Breast epithelium (tissue), 4 donors: ENCODE measurements around the gene CLVS2. TPM values are rescaled to one million over a fixed set of nuclear protein-coding genes. Genes with fewer than 3 reads are reported as not detected.

Source experiments
- DNase-seq, 2 donors: peaks; one replicate each; pipeline ENCODE4 v3.0.0-alpha.2; 2019; ENCODE audit warnings: low spot score in 2 of 2
- H3K27ac ChIP-seq, 2 donors: fragments of 200-600 bp; sonication (generic) in 1 of 2; one replicate each; pipeline ENCODE4 v1.5.1; 2016 to 2019; ENCODE audit warnings: mild to moderate bottlenecking in 1 of 2
- H3K27me3 ChIP-seq, 2 donors: fragments of 200-600 bp; sonication (generic) in 1 of 2; one replicate each; pipeline versions ENCODE4 v1.5.1 to v1.6.0; 2017 to 2019; ENCODE audit warnings: control low read depth in 1 of 2, mild to moderate bottlenecking in 1 of 2
- H3K36me3 ChIP-seq: fragments of 200-600 bp; one replicate; pipeline ENCODE4 v1.5.1; 2019
- H3K4me1 ChIP-seq, 2 donors: fragments of 200-600 bp; sonication (generic); one replicate each; pipeline ENCODE4 v1.5.1; 2016 to 2019; ENCODE audit warnings: control low read depth in 1 of 2
- H3K4me3 ChIP-seq, 3 donors: fragments of 200-600 bp; sonication (generic); 1 replicate in 2 of 3; 2 replicates in 1 of 3; pipeline ENCODE4 v1.5.1; 2016 to 2019; ENCODE audit warnings: mild to moderate bottlenecking in 3 of 3, moderate library complexity in 2 of 3
- H3K9me3 ChIP-seq, 2 donors: fragments of 200-600 bp; sonication (generic) in 1 of 2; one replicate each; pipeline ENCODE4 v1.5.1; 2016 to 2019; ENCODE audit warnings: control low read depth in 1 of 2
- CTCF ChIP-seq, 3 donors: fragments of 450-650 bp; IDR thresholded peaks; one replicate each; pipeline ENCODE4 v1.5.1; 2016 to 2017; ENCODE audit warnings: antibody characterized with exemption in 3 of 3, mild to moderate bottlenecking in 3 of 3, moderate library complexity in 3 of 3
- POLR2A ChIP-seq: fragments of 450-650 bp; IDR thresholded peaks from one replicate; pipeline ENCODE4 v1.6.1; 2016; ENCODE audit warnings: antibody characterized with exemption, mild to moderate bottlenecking, moderate library complexity
- POLR2AphosphoS5 ChIP-seq, 3 donors: sonication (generic); formaldehyde crosslinking; IDR thresholded peaks; one replicate each; pipeline ENCODE4 v1.6.1; 2017; ENCODE audit warnings: antibody characterized with exemption in 3 of 3
- intact Hi-C: fragments of 100-400 bp; cut with DNase I; formaldehyde crosslinking; loops from one replicate; pipeline ENCODE4 v1.15.1; 2023; ENCODE audit warnings: low total_unique reads
- total RNA-seq, 3 donors: library from RNA; depleted of rRNA; stranded (reverse); fragments of >200 nt; gene quantifications; one replicate each; pipeline ENCODE4 v1.1.0, GENCODE V29; 2016

The CLVS2 gene
- total RNA-seq, 3 donors from 2014 or later = not detected

- no peak for DNase-seq
- Histone ChIP-seq H3K9me3 (no peaks in the 10 kb centered on the region), H3K27me3 (no peaks in the 10 kb centered on the region), H3K4me3 (no peak overlapping the region), H3K4me1 (no peaks in the 10 kb centered on the region), H3K27ac (no peak overlapping the region), H3K36me3 (no peaks in the 10 kb centered on the region)
- no peak for TF ChIP-seq POLR2AphosphoS5 (IDR thresholded peaks at IDR 0.05)
- no peak for TF ChIP-seq CTCF (IDR thresholded peaks at IDR 0.05)
- TF ChIP-seq POLR2A = no peak
- intact Hi-C loops = no loop called here
Measured at GRCh38 chr6:123089226-123089625, 93.2 kb downstream of the CLVS2 start.

- Histone ChIP-seq H3K36me3 (no peaks in the 10 kb centered on the region), H3K4me1 (no peaks in the 10 kb centered on the region), H3K27me3 (no peaks in the 10 kb centered on the region), H3K27ac (peak overlapping the region in 1 of 2 donors; percentile 59), H3K4me3 (no peak overlapping the region), H3K9me3 (no peaks in the 10 kb centered on the region)
- intact Hi-C loops = no loop called here
- TF ChIP-seq POLR2A (no peak), CTCF (IDR thresholded peaks at IDR 0.05) (no peak), POLR2AphosphoS5 (IDR thresholded peaks at IDR 0.05) (no peak)
- no peak for DNase-seq
Measured at GRCh38 chr6:123091091-123091895, 95.3 kb downstream of the CLVS2 start.

GRCh38 chr6:123091896-123092271 lies 95.8 kb downstream of the CLVS2 start:
- no peak for DNase-seq
- peak overlapping the region in 1 of 2 donors; percentile 59 for H3K27ac ChIP-seq
- intact Hi-C loops = no loop called here
- TF ChIP-seq POLR2A (no peak), POLR2AphosphoS5 (IDR thresholded peaks at IDR 0.05) (no peak), CTCF (IDR thresholded peaks at IDR 0.05) (no peak)
- H3K4me3 ChIP-seq = no peak overlapping the region
- H3K36me3 ChIP-seq = no peaks in the 10 kb centered on the region
- H3K9me3 ChIP-seq = no peaks in the 10 kb centered on the region
- H3K27me3 ChIP-seq = no peaks in the 10 kb centered on the region
- no peaks in the 10 kb centered on the region for H3K4me1 ChIP-seq

GRCh38 chr6:123094795-123095194 lies 98.8 kb downstream of the CLVS2 start:
- Histone ChIP-seq H3K36me3 (no peaks in the 10 kb centered on the region), H3K27ac (no peak overlapping the region), H3K9me3 (no peaks in the 10 kb centered on the region), H3K27me3 (no peaks in the 10 kb centered on the region), H3K4me1 (no peaks in the 10 kb centered on the region), H3K4me3 (no peak overlapping the region)
- no peak for DNase-seq
- TF ChIP-seq POLR2A = no peak
- no peak for TF ChIP-seq CTCF (IDR thresholded peaks at IDR 0.05)
- TF ChIP-seq POLR2AphosphoS5 (IDR thresholded peaks at IDR 0.05) = no peak
- intact Hi-C loops = no loop called here

- Histone ChIP-seq H3K9me3 (no peaks in the 10 kb centered on the region), H3K4me3 (no peak overlapping the region), H3K4me1 (no peaks in the 10 kb centered on the region), H3K36me3 (no peaks in the 10 kb centered on the region), H3K27me3 (no peaks in the 10 kb centered on the region), H3K27ac (no peak overlapping the region)
- DNase-seq = no peak
- TF ChIP-seq POLR2AphosphoS5 (IDR thresholded peaks at IDR 0.05) = no peak
- no peak for TF ChIP-seq CTCF (IDR thresholded peaks at IDR 0.05)
- TF ChIP-seq POLR2A = no peak
- intact Hi-C loops = no loop called here
Measured at GRCh38 chr6:123105561-123105960, 109.5 kb downstream of the CLVS2 start.
